Stomach (tissue), 4 donors: ENCODE data around the gene FREM1.

Experiments used
- CTCF ChIP-seq, 7 experiments: fragments of 450-650 bp in 4 of 7; fragments of 200-600 bp in 3 of 7; sonication (generic) in 3 of 7; IDR thresholded peaks; one replicate each; pipeline ENCODE4 v1.5.1; 2016 to 2019; ENCODE audit warnings: antibody characterized with exemption in 7 of 7, control low read depth in 2 of 7, mild to moderate bottlenecking in 1 of 7
- EP300 ChIP-seq: sonication (generic); formaldehyde crosslinking; IDR thresholded peaks from one replicate; pipeline ENCODE4 v1.6.1; 2017; ENCODE audit warnings: antibody characterized with exemption
- POLR2A ChIP-seq, 4 donors: fragments of 450-650 bp; IDR thresholded peaks; one replicate each; pipeline ENCODE4 v1.6.1; 2016; ENCODE audit warnings: antibody characterized with exemption in 4 of 4, control low read depth in 2 of 4, mild to moderate bottlenecking in 1 of 4, moderate library complexity in 1 of 4
- POLR2AphosphoS5 ChIP-seq, 3 donors: sonication (generic); formaldehyde crosslinking; IDR thresholded peaks; one replicate each; pipeline ENCODE4 v1.6.1; 2016; ENCODE audit warnings: antibody characterized with exemption in 3 of 3

- TF ChIP-seq CTCF (IDR thresholded peaks at IDR 0.05) = peak in 5 of 7 experiments; percentile 42 to 71 (median 56)
- TF ChIP-seq EP300 = no peak
- TF ChIP-seq POLR2A (IDR thresholded peaks at IDR 0.05) = no peak
- TF ChIP-seq POLR2AphosphoS5 (IDR thresholded peaks at IDR 0.05) = no peak
Observed at GRCh38 chr9:14768405-14769229, 141.6 kb downstream of the FREM1 start.
